BLaER1 treated with 17β-estradiol and CSF1 and Interleukin-3, amounts not matched to agents 10 nM and 100 nM (cell line): Measurements from ENCODE around the gene HNRNPA2B1.

ENCODE experiments used
- H3K27ac ChIP-seq, 11 experiments: shearing (Covaris generic); formaldehyde crosslinking; 2 replicates each; pipeline ENCODE4 v1.8.1; 2022
- H3K27me3 ChIP-seq, 11 experiments: shearing (Covaris generic); formaldehyde crosslinking; 2 replicates each; pipeline ENCODE4 v1.8.1; 2022
- H3K36me3 ChIP-seq, 11 experiments: shearing (Covaris generic); formaldehyde crosslinking; 2 replicates each; pipeline ENCODE4 v1.8.1; 2022
- H3K4me1 ChIP-seq, 10 experiments: shearing (Covaris generic); formaldehyde crosslinking; 2 replicates each; pipeline ENCODE4 v1.8.1; 2022
- H3K4me2 ChIP-seq, 11 experiments: shearing (Covaris generic); formaldehyde crosslinking; 2 replicates each; pipeline ENCODE4 v1.8.1; 2022
- H3K4me3 ChIP-seq, 10 experiments: shearing (Covaris generic); formaldehyde crosslinking; 2 replicates each; pipeline ENCODE4 v1.8.1; 2022
- H3K9ac ChIP-seq, 11 experiments: shearing (Covaris generic); formaldehyde crosslinking; 2 replicates each; pipeline ENCODE4 v1.8.1; 2022
- H3K9me3 ChIP-seq, 11 experiments: shearing (Covaris generic); formaldehyde crosslinking; replicated peaks in 1 of 11; 2 replicates each; pipeline ENCODE4 v1.8.1; 2022
- H4K20me1 ChIP-seq, 11 experiments: shearing (Covaris generic); formaldehyde crosslinking; 2 replicates each; pipeline ENCODE4 v1.8.1; 2022
- Cebpa-rat ChIP-seq, 11 experiments: shearing (Covaris generic); IDR thresholded peaks; 2 replicates each; pipeline ENCODE4 v1.8.1; 2022

The HNRNPA2B1 gene

DNA sequence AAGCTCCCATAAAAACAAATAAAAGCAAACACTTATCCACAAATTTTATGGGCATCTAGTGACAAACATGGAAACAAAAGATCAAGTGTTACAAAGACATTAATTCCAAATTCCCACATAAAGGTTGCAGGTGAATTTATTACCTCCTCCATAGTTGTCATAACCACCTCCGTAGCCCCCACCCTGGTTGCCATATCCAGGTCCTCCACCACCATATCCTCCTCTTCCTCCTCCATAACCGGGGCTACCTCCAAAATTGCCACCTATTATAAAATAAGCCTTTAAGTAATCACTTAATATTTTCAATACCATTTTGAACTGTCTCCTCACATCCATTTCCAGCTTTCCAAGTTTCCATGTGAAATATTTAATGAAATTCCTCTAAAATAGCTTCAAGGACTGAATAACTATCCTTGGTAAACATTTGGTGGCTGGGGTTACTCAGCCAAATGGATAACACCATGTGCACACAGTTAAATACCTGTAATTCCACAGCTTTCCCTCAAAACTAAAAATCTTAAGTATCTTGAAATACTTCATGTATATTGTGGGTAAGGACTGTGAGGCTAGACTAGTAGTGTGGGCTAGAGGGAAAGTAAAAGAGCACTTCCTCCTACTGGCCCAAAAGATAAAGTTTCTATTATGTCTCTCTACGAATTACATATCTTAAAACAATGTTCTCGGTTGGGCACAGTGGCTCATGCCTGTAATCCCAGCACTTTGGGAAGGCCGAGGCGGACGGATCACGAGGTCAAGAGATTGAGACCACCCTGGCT is 6.9 kb downstream of the HNRNPA2B1 start:
- H3K36me3 ChIP-seq: peaks cover 92 to 100% (median 97%) of the 10 kb centered on the region in 11 experiments
- no peaks in the 10 kb centered on the region; a peak in 1 of 22 replicates for H3K9me3 ChIP-seq
- TF ChIP-seq Cebpa-rat (IDR thresholded peaks at IDR 0.05): no peak
- H3K4me1 ChIP-seq: peaks cover 47 to 68% (median 55%) of the 10 kb centered on the region in 10 experiments
- peak overlapping the region in 7 of 10 experiments; percentile 3 to 96 (median 28); a peak in 6 of 20 replicates for H3K4me3 ChIP-seq
- peaks cover 98 to 100% (median 100%) of the 10 kb centered on the region in 11 experiments for H4K20me1 ChIP-seq
- H3K27ac ChIP-seq: peak overlapping the region in 3 of 11 experiments; percentile 5 to 22 (median 11); a peak in 1 of 22 replicates
- H3K4me2 ChIP-seq: peak overlapping the region; percentile 81 to 97 (median 87)
- H3K9ac ChIP-seq: peak overlapping the region in 3 of 11 experiments; percentile 5 to 38 (median 13); a peak in 5 of 22 replicates
- H3K27me3 ChIP-seq: no peaks in the 10 kb centered on the region

- peaks cover 94 to 100% (median 98%) of the 10 kb centered on the region in 11 experiments for H3K36me3 ChIP-seq
- peak overlapping the region; percentile 81 to 97 (median 87); a peak in 20 of 22 replicates for H3K4me2 ChIP-seq
- no peaks in the 10 kb centered on the region for H3K9me3 ChIP-seq
- H3K4me1 ChIP-seq: peaks cover 47 to 72% (median 55%) of the 10 kb centered on the region in 10 experiments
- no peaks in the 10 kb centered on the region for H3K27me3 ChIP-seq
- peak overlapping the region in 2 of 11 experiments; percentile 1 to 2; a peak in 2 of 22 replicates for H3K27ac ChIP-seq
- 0 out of 20 replicates have a peak overlapping the region, but pooled peaks of 1 of the 10 experiments have one; percentile 3 for H3K4me3 ChIP-seq
- H4K20me1 ChIP-seq: peaks cover 98 to 100% (median 100%) of the 10 kb centered on the region in 11 experiments
- H3K9ac ChIP-seq: no peak overlapping the region
- no peak for TF ChIP-seq Cebpa-rat (IDR thresholded peaks at IDR 0.05)
Measured at GRCh38 chr7:26192485-26193087, 8.0 kb downstream of the HNRNPA2B1 start.

DNA sequence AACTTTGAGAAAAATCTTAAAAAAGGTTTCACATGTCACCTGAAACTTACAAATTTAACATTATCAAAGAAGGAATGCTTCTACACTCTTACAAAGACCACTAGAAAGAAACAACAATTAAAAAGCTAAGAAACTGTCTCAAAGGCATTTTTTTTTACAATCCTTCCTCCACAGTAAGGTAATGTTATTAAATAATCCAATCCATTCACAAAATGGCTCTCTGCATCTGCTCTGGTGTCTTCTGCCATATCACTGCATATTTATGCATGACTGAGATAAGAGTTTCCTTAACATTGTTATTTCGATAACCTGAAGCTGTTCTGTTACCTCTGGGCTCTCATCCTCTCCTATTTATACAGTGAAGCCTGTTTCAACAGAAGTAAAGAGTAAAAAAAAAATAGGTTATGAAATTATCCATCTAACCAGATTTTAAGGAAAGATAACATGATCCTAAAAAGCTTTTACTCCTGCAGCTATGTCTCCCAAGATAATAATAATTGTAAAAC is 8.5 kb downstream of the HNRNPA2B1 start:
- Histone ChIP-seq H3K4me2 (peak overlapping the region in 7 of 11 experiments; percentile 84 to 97 (median 87); a peak in 9 of 22 replicates), H3K27me3 (no peaks in the 10 kb centered on the region), H3K27ac (0 out of 22 replicates have a peak overlapping the region, but pooled peaks of 1 of the 11 experiments have one; percentile 1), H4K20me1 (peaks cover 98 to 100% (median 100%) of the 10 kb centered on the region in 11 experiments), H3K9me3 (no peaks in the 10 kb centered on the region), H3K9ac (no peak overlapping the region), H3K4me1 (peaks cover 44 to 68% (median 52%) of the 10 kb centered on the region in 10 experiments), H3K36me3 (peaks cover 89 to 100% (median 99%) of the 10 kb centered on the region in 11 experiments), H3K4me3 (no peak overlapping the region)
- TF ChIP-seq Cebpa-rat (IDR thresholded peaks at IDR 0.05): no peak

DNA sequence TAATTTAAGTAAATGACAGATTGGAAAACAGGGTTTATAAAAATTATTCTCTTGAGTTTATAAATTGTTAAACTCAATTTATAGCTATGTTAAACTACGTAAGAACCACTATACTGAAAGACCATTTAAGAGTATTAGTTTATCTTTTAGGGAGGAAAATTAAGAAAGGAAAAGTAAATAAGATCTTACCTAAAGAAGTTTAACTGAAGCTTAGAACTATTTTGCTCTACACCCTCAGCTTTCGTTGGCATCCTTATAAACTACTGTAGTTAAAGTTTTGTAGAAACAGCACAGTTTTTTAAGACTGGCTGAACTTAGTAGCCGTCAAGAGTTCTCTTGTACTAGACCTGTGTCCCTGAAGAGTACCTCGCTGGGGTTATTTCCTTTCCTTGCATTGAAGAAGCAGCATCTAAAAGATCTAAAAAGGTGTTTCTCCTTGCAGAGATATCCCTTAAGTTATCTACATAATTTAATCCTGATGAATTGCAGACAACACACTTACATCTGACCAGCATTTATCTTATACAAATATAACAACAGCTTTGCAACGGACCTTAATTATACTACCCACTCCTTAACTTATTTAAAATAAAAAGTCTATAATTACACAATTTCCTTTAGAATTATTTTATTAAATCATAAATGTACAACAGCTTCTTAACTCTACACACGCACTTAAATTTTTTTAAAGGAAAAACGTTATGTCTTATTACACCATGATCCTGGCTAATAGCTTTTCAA is 9.1 kb downstream of the HNRNPA2B1 start:
- Histone ChIP-seq H3K9me3 (no peaks in the 10 kb centered on the region), H3K9ac (no peak overlapping the region), H3K4me3 (no peak overlapping the region), H3K4me2 (peak overlapping the region in 1 of 11 experiments; percentile 97; a peak in 2 of 22 replicates), H3K27ac (no peak overlapping the region), H4K20me1 (peaks cover 98 to 100% (median 100%) of the 10 kb centered on the region in 11 experiments), H3K36me3 (peaks cover 84 to 100% (median 93%) of the 10 kb centered on the region in 11 experiments), H3K4me1 (peaks cover 40 to 62% (median 46%) of the 10 kb centered on the region in 10 experiments), H3K27me3 (no peaks in the 10 kb centered on the region)
- no peak for TF ChIP-seq Cebpa-rat (IDR thresholded peaks at IDR 0.05)

DNA sequence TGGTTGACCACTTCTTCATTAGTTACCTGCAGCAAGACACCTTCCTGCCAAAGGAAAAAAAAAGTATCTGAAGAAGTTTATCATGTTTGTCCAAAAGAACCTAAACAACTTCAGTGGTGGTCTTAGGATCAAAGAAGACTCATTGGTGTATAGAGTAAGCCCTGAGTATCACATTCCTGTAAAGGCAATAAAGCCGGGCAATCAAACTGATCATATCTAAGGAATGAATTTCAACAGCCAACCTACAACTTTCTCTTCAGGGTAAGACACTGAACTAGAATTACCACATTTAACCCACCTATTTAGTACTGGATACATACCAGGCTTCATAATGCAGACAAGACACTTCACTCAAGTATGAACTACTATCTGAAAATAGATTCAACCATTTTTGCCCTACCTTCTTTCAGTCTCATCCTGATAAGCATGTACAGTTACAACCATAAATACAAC is 10.1 kb downstream of the HNRNPA2B1 start:
- Histone ChIP-seq H3K36me3 (peaks cover 75 to 97% (median 83%) of the 10 kb centered on the region in 11 experiments), H3K9me3 (no peaks in the 10 kb centered on the region), H3K4me1 (peaks cover 30 to 52% (median 36%) of the 10 kb centered on the region in 10 experiments), H3K4me3 (no peak overlapping the region), H3K4me2 (no peak overlapping the region), H3K27ac (no peak overlapping the region), H3K9ac (no peak overlapping the region), H4K20me1 (peaks cover 97 to 100% (median 100%) of the 10 kb centered on the region in 11 experiments), H3K27me3 (no peaks in the 10 kb centered on the region)
- TF ChIP-seq Cebpa-rat (IDR thresholded peaks at IDR 0.05): no peak

GRCh38 chr7:26189697-26190096 is 10.8 kb downstream of the HNRNPA2B1 start:
- Histone ChIP-seq H3K9ac (no peak overlapping the region), H3K9me3 (no peaks in the 10 kb centered on the region), H4K20me1 (peaks cover 97 to 100% (median 100%) of the 10 kb centered on the region in 11 experiments), H3K4me1 (peaks cover 24 to 45% (median 29%) of the 10 kb centered on the region in 10 experiments), H3K27me3 (no peaks in the 10 kb centered on the region), H3K4me3 (no peak overlapping the region), H3K27ac (no peak overlapping the region), H3K36me3 (peaks cover 67 to 97% (median 76%) of the 10 kb centered on the region in 11 experiments), H3K4me2 (no peak overlapping the region)
- no peak for TF ChIP-seq Cebpa-rat (IDR thresholded peaks at IDR 0.05)

DNA sequence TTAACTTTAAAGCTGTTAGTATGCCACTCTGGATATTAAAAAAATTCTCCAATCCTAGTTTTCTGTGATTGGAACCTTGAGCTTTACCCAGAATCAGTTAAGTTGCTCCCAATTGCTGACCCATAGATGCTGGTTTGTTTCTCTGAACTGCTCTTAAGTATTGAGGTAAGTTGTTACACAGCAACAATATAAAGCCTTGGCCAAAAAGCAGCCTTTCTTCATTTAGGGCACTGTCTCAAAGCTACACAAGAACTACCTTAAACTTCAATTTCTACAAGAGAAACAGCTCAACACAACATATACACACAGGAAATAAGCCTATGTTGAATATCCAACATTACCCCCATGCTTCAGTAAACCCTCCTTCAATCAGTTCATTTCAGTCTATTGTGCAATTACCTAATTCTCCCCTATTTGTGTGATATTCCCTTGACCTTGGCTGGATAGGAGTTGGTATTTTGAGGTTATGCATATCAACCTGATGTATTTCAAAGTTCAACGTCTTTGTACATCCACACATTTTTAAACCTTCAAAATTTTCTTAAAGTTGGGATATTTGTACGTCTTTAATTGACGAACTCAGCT is 11.5 kb downstream of the HNRNPA2B1 start:
- Histone ChIP-seq H3K9me3 (no peaks in the 10 kb centered on the region), H3K4me3 (no peak overlapping the region), H3K27ac (no peak overlapping the region), H3K27me3 (no peaks in the 10 kb centered on the region), H3K9ac (no peak overlapping the region), H3K4me2 (no peak overlapping the region), H3K4me1 (peaks cover 17 to 39% (median 22%) of the 10 kb centered on the region in 10 experiments), H4K20me1 (peaks cover 96 to 100% (median 100%) of the 10 kb centered on the region in 11 experiments), H3K36me3 (peaks cover 61 to 92% (median 69%) of the 10 kb centered on the region in 11 experiments)
- TF ChIP-seq Cebpa-rat (IDR thresholded peaks at IDR 0.05): no peak
